ENCODE data around the gene TNFRSF1B.

The TNFRSF1B gene

GRCh38 chr1:12140515-12141162 is 26.2 kb upstream of the TNFRSF1B start:
- no peak overlapping the region for H3K4me3 ChIP-seq (ENCODE audit: low read length)
- no peak for DNase-seq (ENCODE audit: low read depth, low spot score)

- no peak overlapping the region for H3K4me3 ChIP-seq (ENCODE audit: low read length)
- no peak for DNase-seq (ENCODE audit: low read depth, low spot score)
Observed at GRCh38 chr1:12141163-12141850, 25.5 kb upstream of the TNFRSF1B start.

- no peak for DNase-seq (ENCODE audit: low read depth, low spot score)
- H3K4me3 ChIP-seq (ENCODE audit: low read length) = no peak overlapping the region
Observed at GRCh38 chr1:12142141-12142823, 24.5 kb upstream of the TNFRSF1B start.

DNA sequence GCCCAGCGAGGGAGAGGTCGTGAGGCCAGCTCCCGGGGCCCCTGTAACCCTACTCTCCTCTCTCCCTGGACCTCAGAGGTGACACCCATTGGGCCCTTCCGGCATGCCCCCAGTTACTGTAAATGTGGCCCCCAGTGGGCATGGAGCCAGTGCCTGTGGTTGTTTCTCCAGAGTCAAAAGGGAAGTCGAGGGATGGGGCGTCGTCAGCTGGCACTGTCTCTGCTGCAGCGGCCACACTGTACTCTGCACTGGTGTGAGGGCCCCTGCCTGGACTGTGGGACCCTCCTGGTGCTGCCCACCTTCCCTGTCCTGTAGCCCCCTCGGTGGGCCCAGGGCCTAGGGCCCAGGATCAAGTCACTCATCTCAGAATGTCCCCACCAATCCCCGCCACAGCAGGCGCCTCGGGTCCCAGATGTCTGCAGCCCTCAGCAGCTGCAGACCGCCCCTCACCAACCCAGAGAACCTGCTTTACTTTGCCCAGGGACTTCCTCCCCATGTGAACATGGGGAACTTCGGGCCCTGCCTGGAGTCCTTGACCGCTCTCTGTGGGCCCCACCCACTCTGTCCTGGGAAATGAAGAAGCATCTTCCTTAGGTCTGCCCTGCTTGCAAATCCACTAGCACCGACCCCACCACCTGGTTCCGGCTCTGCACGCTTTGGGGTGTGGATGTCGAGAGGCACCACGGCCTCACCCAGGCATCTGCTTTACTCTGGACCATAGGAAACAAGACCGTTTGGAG is 23.7 kb upstream of the TNFRSF1B start:
- no peak for DNase-seq (ENCODE audit: low read depth, low spot score)
- H3K4me3 ChIP-seq (ENCODE audit: low read length) = no peak overlapping the region

GRCh38 chr1:12143631-12144155 is 23.1 kb upstream of the TNFRSF1B start:
- H3K4me3 ChIP-seq (ENCODE audit: low read length) = no peak overlapping the region

GRCh38 chr1:12144236-12144635 is 22.6 kb upstream of the TNFRSF1B start:
- no peak for DNase-seq (ENCODE audit: low read depth, low spot score)

More at GRCh38 chr1:12143631-12144155, 23.1 kb upstream of the TNFRSF1B start:
- DNase-seq (ENCODE audit: low read depth, low spot score) = no peak

GRCh38 chr1:12144969-12145368 is 21.8 kb upstream of the TNFRSF1B start:
- DNase-seq (ENCODE audit: low read depth, low spot score) = no peak
- no peak overlapping the region for H3K4me3 ChIP-seq (ENCODE audit: low read length)

More at GRCh38 chr1:12144236-12144635, 22.6 kb upstream of the TNFRSF1B start:
- no peak overlapping the region for H3K4me3 ChIP-seq (ENCODE audit: low read length)

DNA sequence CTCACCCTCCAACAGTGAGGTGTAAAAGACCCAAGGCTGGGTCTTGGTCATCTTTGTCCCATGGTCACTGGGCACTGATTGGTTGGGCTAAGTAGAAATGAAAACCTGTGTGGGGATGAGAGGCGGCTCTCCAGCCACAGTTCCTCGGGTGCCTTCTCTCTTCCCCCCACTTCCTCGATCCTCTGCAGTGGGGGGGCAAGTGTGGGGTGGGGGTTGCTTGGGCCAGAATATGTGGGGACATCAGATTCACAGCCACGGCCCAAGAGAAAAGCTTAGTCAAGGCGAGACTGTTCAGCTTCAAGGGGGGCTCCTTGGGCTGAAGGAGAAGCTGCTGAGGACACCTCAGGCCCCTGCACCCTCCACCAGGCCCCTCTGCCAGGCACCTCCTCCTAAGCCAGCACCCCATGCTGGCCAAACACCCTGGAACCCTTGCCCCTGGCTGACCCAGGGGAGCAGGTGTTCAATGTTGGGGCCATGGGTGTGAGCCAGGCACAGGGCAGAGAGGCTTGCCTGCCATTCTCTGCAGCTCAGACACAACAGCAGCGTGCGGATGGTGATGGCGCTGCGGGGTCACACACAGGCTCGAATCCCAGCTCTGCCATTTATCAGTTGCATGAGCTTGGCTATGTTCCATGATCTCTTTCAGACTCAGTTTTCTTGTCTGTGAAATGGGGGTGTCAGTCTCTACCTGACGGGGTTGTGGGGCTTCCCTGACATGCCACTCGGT is 21.0 kb upstream of the TNFRSF1B start:
- DNase-seq (ENCODE audit: low read depth, low spot score) = no peak

GRCh38 chr1:12146343-12147112 is 20.3 kb upstream of the TNFRSF1B start:
- no peak for DNase-seq (ENCODE audit: low read depth, low spot score)
- H3K4me3 ChIP-seq (ENCODE audit: low read length) = no peak overlapping the region

More for the DNA sequence above, 21.0 kb upstream of the TNFRSF1B start:
- no peak overlapping the region for H3K4me3 ChIP-seq (ENCODE audit: low read length)

DNA sequence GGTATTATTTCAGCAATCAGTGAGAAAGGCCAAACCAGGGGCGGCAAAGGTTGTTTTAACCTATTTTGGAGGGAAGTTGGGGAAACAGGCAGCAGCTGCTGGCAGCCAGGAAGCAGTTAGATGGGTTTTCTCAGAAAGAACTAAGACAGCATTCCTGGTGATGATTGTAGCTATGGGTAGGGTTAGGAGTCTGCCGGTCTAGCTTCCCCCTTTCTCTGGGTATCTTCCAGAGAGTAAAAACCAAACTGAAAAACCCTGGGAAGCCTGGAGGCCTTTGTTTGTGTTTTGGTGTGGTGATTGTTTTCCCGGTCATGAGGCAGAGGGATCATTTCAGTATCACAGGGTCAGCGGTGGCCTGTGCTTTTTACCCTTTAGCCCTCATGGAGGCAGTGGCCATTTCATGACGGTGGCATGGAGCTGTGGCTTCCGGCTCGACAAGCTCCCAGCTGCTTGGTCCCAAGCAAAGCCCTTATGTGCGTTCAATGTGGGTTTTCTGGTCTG is 19.5 kb upstream of the TNFRSF1B start:
- H3K4me3 ChIP-seq (ENCODE audit: low read length) = no peak overlapping the region
- no peak for DNase-seq (ENCODE audit: low read depth, low spot score)

DNA sequence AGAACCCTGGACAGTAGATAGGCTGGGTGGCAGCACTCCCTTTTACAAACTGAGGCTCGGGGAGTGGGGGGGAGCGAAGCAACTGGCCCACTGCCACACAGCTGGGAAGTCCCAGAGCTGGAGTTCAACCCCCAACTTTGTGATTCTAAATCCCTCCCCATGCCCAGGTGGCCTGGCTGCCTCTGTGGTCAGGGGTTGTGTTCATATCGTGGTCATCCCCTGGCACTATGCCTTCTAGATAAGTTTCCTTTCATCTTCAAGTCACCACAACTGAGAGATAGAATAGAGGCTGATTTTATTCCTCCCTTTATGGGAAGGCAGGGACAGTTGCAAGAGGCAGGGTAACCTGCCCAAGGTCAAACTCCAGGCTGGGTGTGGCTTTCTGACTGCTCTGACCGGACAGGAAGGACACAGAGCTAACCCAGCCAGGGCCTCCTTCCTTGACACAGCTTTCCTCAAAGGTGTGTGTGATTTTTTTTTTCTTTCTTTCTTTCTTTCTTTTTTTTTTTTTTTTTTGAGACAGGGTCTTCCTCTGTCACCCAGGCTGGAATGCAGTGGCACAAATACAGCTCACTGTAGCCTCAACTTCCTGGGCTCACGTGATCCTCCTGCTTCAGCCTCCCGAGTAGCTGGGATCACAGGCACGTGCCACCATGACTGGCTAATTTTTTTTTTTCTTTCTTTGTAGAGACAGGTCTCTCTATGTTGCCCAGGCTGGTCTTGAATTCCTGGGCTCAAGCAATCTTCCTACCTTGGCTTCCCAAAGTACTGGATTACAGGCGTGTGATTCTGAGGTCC is 18.4 kb upstream of the TNFRSF1B start:
- H3K4me3 ChIP-seq (ENCODE audit: low read length) = no peak overlapping the region
- DNase-seq (ENCODE audit: low read depth, low spot score) = no peak

- DNase-seq (ENCODE audit: low read depth, low spot score) = no peak
- H3K4me3 ChIP-seq (ENCODE audit: low read length) = no peak overlapping the region
Observed at GRCh38 chr1:12148958-12149790, 17.6 kb upstream of the TNFRSF1B start.

DNA sequence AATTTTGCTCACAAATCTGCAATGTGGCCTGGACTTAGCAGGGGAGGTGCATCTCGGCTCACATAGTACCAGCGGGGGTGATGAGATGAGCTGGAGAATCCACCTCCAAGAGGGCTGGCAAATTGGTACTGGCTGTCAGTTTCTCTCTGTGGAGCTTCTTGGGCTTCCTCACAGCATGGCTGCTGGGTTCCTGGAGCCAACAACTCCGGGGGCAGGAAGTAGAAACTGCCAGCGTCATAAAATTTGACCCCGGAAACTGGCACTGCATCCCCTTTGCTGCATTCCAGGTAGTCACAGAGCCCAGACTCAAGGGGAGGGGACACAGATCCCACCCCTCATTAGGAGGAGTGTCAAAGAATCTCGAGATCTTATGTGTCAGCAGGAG is 17.0 kb upstream of the TNFRSF1B start:
- H3K4me3 ChIP-seq (ENCODE audit: low read length) = no peak overlapping the region

GRCh38 chr1:12150456-12151200 is 16.2 kb upstream of the TNFRSF1B start:
- no peak overlapping the region for H3K4me3 ChIP-seq (ENCODE audit: low read length)
- DNase-seq (ENCODE audit: low read depth, low spot score) = peak; percentile 59

More for the DNA sequence above, 17.0 kb upstream of the TNFRSF1B start:
- DNase-seq (ENCODE audit: low read depth, low spot score) = no peak

DNA sequence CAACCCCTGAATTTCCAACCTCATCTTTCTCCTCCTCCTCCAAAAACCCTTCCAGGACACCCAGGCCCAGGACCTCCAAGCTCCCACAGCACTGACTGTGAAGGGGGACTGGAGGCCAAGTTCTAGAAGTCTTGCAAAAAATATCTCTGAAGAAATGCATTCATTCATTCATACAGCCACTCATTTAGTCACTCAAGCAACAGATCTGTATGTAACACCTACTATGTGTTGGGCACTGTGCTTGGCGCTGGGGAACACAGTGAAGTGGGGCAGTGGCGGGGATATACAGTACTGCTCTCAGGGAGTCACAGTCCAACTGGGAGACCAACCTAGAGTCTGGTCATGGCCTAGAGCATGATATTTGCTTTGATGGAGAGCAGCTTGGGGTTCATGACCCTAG is 15.3 kb upstream of the TNFRSF1B start:
- no peak for DNase-seq (ENCODE audit: low read depth, low spot score)
- H3K4me3 ChIP-seq (ENCODE audit: low read length) = no peak overlapping the region

All from Jurkat, Clone E6-1 (cell line).